HG03521 (cell line): ENCODE measurements around the gene SAMM50.

ENCODE experiments used
- ATAC-seq: cut with Tn5 transposase; IDR thresholded peaks from one replicate; pipeline ENCODE4 v1.9.1; 2021; ENCODE audit warnings: mild to moderate bottlenecking, moderate library complexity; ENCODE audit not compliant: unreplicated experiment

The SAMM50 gene

DNA sequence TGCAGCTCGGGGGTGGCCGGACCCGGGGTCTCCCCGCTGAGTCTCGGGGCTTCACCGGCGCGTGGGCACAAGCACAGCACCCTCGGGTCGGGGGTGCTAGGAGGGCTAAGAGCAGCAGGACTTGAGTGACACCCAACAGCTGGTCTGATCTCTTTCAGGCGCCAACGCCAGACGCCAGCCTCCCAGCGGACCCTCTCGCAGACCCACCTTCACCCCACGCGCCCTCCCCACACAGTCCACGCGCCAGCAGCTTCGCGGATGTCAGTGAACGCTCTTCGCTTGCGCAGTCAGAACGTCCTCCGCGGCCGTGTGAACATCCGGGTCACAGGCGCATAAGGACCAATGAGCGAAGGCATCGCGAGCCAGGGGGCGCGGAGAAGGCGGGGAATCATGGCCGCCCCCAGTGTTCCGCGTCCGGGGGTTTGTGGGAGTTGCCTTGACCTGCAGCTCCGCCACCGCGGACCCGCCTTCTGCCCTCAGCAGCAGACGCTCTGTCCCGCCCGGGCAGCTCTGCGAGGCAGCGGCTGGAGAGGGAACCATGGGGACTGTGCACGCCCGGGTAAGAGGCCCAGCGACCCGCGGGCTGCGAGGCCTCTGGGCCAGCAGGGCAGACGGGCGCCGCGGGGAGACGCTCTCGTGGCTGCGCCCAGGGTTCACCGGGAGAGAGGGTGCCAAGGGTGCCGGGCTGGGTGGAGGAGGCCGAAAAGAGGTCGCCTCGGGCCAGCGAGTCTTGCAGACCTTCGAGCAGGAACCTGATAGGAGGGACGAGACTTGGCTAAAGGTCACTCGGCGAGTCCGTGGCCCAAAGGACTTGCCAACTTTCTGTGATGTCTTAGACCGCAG is at the start of gene SAMM50:
Gene SAMM50, plus strand, starts transcription at position 403 of the 843 bp plus-strand sequence. Its CDS starts 136 bp downstream, at position 539.
- ATAC-seq, result peak; percentile 90

DNA sequence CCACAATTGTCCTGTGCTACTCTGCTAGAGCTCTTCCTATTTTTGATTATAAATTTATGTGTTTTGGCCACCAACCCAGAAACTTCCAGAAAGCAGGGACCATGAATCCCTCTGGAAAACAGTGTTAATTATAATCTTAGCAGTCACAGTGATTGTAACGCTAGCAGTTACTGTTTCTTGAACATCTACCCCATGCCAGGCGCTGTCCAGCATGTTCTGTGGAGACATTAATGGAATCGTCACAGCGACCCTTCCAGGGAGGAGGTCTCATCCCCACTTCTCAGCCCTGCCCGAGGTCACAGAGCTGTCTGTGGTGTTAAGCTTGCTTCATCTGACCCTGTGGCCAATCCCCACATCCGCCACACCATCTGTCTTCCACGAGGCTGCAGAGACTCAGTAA is 49.6 kb upstream of the SAMM50 start:
- no peak for ATAC-seq

DNA sequence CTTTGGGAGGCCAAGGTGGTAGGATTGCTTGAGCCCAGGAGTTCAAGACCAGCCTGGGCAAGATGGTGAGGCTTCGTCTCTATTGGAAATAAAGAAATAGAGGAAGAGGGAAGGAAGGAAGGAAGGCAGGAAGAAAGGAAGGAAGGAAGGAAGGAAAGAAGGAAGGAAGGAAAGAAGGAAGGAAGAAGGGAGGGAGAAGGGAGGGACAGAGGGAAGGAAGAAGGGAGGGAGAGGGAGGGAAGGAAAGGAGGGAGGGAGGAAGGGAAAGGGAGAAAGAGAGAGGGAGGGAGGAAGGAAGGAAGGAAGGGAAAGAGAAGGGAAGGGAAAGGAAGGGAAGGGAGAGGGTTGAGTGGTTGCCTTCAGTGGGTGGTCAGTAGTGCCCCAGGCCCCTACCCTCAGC is 45.5 kb upstream of the SAMM50 start:
- ATAC-seq, result no peak

DNA sequence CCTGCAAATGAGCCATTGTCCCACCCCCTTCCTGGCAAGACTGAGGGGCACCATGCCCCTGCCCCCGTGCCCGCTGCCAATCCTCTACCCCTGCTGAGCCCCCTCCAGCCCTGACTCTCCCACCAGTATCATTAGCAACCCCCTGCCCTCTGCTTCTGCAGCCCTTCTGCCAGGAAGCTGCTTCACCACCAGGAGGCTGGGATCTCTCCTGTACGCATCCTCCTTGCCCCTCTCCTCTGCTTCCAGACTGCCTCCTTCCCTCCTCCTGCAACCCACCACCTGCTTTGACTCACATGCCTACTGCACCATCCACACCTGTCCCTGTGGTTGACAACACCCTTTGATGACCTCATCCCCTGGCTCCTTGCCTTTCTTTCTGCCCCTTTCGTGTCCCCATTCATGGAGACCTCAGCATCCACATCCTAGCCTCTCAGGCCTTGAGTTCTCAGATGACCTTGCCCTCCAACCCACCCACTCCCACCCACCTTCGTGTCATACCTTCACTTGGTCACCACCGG is 45.0 kb upstream of the SAMM50 start:
- ATAC-seq, result no peak

DNA sequence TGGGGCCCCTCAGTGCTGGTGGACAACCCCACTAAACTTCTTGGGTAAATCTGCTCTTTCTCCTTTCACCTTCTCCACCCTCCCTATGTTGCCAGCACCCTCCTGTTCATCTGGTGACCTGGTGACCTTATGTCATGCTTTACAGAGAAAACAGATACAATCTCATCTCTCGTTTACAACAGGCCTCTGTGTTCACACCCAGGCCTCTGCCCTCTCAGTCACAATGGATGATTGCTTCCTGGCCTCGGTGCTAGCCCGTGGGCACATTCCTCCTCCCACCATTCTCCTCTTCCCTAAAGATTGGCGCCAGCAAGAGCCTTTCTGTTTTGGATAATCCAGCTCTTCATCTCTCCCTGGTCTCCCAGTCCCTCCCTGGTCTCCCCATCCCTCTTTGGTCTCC is 43.9 kb upstream of the SAMM50 start:
- no peak for ATAC-seq

DNA sequence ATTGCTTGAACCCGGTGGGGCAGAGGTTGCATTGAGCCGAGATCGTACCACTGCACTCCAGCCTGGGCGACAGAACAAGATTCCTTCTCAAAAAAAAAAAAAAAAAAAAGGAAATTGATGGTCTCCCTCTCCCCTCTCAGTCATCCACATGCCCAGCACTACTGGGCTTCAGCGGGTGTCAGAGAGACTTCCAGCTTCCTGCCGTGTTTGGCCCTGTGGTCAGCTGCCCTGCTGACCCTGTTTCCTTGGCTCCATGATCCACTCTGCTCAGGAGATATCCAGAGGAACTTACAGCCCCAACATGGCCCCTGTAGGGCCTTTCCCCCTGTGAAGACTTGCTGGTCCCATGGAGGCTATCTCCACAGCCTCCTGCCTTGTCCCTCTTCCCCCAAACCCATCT is 37.7 kb upstream of the SAMM50 start:
- ATAC-seq, result no peak

DNA sequence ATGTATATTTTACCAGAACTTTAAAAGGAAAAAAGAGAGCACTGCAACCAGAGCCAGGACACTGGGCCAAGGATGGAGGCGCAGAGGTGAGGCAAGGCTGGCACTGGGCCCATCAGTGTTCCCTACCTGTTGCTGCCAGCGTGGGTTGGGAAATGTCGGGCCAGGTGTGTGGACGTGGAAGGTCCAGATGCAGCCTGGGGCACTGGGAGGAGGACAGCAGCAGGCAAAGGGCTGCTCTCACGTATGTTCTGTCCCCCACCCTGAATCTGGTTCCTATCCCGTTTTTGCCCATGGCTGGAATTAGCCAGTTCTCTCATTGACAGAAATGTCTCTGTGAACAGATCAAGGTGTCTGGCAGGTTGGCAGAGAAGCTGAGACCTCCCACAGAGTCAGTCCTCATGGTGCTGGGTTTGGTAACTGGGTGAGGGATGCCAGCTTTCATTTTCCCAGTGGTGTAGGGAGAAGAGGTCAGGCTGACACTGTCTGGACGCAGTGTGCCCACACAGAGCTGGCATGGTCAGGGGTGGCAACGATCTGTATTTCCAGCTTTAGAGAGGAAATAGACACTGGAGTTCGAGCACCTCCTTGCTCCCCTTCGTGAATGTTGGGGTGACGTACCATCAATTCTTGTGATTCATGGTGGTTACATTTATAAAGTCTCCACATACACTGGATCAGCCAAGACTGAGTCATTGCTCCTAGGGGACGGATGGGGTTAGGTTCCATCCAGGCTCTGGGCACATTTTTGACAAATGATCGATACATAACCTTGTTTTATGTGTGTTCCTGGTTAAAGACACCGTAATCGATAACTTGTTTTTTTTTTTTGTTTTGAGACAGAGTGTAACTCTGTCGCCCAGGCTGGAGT is 35.9 kb upstream of the SAMM50 start:
- no peak for ATAC-seq

DNA sequence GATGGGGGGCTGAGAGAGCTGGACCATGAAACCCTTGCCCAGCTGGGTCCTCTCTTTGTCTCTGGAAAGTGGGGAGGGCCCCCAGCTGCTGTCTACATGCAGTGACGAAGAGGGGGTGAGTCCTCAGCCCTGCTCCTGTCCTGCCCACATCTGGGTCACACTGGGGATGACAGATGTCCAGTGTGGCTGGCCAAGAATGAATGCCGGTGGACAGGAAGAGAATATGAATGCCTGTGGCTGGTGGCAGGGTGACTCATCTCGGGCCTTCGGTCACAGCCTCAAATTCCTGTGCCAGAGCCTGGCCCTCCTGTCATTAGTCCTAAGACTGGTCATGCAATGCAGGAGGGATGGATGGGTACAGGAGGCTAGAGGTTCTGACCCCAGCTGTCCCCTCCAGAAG is 33.9 kb upstream of the SAMM50 start:
- no peak for ATAC-seq

DNA sequence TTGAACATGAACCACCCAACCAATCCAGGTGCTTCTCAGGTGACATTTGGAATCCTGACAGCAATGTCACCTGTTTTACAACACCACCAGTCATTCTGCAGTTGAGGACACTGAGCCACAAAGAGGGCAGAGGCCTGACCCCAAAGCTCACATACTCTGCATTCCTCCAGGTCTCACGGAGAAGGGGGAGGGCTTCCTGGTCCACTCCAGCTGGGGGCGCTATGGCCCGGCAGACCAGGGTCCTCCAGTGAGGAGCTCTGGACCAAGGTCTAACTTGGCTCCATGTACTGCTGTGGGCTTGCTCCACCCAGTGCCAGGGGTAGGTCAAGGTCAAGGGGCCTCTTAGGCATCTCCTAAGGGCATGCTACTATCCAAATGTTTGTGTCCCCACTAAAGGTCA is 33.1 kb upstream of the SAMM50 start:
- no peak for ATAC-seq

DNA sequence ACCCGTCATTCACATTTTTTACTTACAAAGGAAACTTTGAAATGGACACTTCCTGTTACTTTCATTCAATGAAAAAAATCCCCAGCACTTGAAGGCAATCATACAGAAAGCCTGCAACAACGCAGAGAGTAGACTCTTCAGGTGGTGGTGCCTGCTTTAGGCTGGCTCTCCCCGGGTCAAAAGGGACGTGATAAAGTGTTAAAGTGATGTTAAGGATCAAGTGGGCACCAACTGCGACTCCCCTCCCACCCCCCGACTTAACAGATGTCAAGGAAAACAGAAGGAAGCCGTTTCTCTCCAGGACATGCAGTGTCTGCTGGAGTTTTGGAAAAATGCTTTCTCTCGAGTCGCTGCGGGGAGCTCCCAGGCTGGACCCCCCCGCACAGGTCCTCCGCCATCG is 32.1 kb upstream of the SAMM50 start:
- ATAC-seq, result no peak

DNA sequence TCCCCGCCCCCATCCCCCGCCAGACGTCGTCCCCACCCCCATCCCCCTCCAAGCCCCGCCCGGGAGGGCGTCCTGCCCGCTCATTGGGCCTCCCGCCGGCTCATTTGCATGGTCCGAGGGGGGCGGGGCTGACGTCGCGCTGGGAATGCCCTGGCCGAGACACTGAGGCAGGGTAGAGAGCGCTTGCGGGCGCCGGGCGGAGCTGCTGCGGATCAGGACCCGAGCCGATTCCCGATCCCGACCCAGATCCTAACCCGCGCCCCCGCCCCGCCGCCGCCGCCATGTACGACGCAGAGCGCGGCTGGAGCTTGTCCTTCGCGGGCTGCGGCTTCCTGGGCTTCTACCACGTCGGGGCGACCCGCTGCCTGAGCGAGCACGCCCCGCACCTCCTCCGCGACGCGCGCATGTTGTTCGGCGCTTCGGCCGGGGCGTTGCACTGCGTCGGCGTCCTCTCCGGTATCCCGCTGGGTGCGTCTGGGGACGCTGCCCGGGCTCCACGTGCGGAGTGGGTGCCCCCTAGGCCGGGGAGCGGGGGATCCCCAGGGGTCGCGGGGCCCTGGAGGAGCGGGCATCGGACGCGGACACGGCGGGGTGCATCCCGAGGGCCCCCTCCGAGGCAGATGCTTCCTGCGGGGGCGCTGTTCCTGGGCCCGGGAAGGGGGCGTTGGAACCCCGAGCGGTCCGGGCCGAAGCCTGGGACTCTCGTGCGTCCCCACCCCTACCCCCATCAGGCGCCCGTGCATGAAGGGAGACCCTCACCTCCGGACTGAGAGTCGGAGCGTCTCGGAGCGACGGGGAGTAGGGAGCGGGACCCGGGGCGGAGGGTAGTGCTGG is 31.4 kb upstream of the SAMM50 start, which contains the start of gene PNPLA3:
Gene PNPLA3, plus strand, starts transcription at position 175 of the 834 bp plus-strand sequence. Its CDS starts 107 bp downstream, at position 282.
- ATAC-seq, result no peak

DNA sequence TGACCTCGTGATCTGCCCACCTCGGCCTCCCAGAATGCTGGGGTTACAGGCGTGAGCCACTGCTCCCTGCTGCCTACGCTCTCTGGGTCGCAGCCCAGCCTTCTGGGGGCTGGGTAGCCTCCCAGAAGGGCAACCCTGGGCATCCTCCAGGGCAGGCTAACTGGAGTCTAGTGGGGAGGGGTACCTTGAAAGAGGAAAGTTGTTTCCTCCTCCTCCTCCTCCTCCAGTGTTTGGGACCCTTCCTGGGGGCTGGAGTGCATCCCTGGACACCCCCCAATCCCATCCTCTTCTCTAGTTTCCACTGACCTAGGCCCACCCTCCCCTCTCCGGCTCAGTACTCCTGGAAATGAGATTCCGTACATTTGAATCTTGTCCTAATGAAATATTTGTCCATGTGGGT is 30.4 kb upstream of the SAMM50 start:
- ATAC-seq, result no peak

DNA sequence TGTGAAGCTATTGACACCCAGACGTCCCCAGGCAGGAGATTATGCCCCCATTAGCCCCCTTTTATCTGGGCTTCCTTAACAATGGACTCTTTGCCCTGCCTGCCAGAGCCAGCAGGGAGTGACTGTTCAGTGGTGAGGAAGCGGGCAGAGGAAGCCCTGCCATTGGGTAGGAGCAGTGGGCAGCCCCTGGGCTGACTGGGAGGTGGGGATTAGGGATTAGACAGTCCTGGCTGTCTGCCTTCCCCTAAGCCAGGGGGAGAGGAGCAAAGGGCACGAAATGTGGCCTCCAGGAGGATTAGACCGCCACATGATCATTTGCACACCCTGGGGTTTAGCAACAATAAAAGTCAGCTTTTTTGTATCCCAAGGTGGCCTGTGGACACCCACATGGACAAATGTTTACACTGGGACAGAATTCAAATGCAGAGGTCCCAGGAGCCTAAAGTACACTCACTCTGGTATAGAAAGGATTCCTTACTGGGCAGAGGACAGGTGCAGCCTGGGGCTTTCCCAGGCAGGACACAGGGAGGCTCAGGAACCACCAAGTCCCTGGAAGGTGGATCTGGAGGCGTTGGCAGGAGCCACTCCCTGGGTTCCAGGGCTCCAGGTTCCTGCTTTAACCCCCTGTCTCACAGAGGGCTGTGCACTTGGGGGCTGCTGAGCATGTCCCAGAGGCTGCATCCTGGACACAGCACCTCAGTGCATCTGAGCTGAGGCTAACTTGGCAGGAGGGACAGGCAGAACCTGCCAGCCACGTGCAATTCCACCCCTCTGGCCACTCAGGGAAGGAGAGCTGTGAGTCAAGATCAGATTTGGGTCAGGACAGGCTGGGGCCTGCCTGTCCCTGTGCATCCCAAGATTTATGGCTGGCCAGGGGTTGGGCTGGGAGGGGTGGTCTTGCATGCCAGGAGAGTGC is 29.6 kb upstream of the SAMM50 start:
- no peak for ATAC-seq

DNA sequence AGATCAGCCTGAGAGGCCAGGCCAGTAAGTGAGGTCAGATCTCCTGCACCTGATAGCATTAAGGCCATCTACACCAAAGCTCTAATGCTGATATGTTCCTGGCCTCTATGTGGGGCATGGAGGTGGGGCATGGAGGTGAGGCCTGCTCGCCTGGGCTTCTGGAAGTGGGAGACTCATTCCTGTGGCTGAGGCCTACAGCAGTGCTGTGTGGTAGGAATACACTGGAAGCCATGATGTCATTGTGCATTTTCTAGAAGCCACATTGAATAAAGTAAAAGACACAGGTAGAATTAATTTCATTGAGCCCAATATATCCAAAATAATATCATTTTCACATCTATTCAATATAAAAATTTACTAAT is 28.9 kb upstream of the SAMM50 start:
- ATAC-seq, result no peak

DNA sequence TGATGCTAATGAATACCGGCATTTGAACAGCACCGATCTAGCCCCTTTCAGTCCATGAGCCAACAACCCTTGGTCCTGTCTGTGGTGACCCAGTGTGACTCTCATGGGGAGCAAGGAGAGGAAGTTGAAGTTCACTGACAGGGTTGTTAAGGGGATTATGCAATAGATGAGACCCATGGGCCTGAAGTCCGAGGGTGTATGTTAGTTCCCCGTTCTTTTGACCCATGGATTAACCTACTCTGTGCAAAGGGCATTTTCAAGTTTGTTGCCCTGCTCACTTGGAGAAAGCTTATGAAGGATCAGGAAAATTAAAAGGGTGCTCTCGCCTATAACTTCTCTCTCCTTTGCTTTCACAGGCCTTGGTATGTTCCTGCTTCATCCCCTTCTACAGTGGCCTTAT is 26.8 kb upstream of the SAMM50 start:
- ATAC-seq, result no peak

DNA sequence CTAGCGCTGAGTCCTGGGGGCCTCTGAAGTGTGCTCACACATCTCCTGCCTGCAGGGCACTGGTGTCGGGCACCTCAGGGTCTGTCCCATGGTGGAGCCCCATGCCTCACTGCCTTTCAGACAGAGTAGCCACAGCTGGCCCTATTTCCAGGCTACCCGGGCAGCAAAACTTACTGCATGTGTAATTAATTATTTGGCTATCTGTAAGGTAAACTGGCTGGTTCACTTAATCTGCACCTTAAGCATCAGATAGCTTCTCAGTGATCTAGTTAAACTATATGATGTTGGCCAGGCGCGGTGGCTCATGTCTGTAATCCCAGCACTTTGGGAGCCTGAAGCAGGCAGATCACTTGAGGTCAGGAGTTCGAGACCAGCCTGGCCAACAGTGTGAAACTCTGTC is 26.3 kb upstream of the SAMM50 start:
- no peak for ATAC-seq

DNA sequence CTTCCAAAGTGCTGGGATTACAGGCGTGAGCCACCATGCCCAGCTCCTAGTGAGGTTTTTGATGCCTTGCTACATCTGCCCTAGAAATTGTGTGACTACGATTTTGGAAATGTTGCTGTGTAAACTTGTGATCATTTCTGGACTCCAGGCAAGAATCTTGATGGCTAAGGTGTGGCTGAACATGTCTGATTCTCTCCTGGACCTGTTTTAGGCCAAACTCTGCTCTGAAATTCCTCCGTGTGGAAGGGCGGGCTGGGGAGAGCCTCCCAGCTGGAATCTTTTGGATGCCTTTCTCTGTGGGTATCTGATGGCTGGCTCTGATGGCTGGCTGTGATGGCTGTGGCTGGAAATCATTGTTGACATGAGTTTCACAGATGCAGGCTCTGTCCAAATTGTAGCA is 23.5 kb upstream of the SAMM50 start:
- ATAC-seq, result no peak

DNA sequence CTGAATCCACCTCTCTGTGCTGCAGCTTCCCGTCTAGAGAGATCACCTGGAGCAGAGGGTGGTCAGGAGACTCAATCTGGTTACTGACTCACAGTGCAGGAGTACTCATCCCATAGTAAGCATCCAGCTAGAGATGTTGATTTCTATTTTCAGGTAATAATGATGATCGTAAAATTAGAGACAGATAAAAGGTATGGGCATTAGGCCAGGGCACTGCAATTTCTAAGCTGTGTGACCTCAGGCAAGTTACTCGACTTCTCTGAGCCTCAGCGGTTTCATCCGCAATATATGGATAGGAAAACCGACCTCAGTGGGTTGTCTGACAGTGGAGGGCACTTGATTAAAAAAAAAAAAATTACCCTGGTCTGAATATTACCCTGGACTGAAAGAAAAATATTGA is 13.8 kb upstream of the SAMM50 start:
- ATAC-seq, result no peak

DNA sequence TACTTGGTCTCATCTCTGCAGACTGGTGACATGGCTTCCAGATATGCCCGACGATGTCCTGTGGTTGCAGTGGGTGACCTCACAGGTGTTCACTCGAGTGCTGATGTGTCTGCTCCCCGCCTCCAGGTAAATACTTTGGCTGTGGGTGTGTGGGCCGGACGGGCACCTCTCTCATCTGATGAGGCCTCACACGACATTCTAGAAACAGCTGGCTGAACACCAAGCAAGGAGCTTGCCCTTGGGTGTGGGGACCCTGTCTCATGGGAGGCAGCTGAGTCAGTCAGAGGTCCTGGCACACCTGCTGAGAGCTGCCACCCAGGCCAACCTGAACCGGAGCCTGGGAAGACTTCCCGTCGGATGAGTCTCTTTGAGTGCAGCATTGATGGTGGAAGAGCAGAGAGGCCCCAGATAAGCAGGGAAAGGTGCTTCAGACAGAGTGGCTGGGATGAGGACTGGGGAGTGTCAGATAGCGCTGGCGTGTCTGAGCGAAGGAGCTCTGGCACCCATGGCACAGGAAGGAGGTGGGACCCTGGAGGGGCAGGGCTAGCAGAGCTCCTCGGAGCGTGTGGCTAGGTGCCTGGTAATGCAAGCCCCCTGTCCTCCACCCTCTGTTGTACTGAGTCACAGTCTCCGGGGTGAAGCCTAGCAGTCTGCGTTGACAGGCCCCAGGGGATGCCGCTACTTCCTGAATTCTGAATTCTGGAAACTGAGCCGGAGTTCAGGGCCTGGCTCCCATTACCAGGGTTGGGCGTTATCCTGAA is 10.4 kb upstream of the SAMM50 start:
- ATAC-seq, result no peak
